GM12872 (cell line): ENCODE measurements around the gene SERPINI1.

ENCODE experiments used
- TF ChIP-seq, protein P1 (sequence below): IDR thresholded peaks from 3 replicates; pipeline ENCODE4 v1.5.1; 2011; ENCODE audit warnings: low read depth, mild to moderate bottlenecking, low read length, moderate library complexity; ENCODE audit not compliant: insufficient read depth

SERPINI1 gene

DNA sequence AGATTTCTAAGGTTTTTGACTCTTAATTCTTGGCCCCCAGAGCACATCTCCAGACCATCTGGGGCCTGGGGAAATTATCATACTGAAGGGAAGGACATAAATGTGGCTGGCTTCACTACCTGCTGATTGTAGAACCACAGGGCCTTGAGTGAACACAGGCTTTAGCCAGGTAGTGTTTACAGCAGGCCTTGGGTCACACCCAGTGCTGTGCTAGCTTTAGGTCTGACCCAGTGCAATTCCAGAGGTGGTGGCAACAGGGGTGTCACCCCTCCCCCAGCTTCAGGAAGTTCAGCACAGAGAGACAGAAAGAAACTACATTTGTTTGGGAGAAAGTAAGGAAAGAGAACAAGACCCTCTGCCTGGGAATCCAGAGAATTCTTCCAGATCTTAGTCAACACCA lies 25.0 kb upstream of the SERPINI1 start:
- TF ChIP-seq, protein P1, sequence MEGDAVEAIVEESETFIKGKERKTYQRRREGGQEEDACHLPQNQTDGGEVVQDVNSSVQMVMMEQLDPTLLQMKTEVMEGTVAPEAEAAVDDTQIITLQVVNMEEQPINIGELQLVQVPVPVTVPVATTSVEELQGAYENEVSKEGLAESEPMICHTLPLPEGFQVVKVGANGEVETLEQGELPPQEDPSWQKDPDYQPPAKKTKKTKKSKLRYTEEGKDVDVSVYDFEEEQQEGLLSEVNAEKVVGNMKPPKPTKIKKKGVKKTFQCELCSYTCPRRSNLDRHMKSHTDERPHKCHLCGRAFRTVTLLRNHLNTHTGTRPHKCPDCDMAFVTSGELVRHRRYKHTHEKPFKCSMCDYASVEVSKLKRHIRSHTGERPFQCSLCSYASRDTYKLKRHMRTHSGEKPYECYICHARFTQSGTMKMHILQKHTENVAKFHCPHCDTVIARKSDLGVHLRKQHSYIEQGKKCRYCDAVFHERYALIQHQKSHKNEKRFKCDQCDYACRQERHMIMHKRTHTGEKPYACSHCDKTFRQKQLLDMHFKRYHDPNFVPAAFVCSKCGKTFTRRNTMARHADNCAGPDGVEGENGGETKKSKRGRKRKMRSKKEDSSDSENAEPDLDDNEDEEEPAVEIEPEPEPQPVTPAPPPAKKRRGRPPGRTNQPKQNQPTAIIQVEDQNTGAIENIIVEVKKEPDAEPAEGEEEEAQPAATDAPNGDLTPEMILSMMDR: no peak

DNA sequence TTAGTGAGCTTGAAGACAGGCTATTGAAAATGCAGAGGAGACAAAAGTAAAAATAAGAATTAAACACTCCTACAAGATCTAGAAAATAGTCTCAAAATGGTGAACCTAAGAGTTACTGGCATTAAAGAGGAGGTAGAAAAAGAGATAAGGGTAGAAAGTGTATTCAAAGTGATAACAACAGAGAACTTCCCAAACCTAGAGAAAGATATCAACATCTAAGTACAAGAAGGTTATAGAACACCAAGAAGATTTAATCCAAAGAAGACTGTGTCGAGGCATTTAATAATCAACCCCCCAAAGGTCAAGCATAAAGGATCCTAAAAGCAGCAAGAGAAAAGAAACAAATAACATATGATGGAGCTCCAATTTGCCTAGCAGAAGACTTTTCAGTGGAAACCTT lies 24.1 kb upstream of the SERPINI1 start:
- TF ChIP-seq, protein P1: no peak

DNA sequence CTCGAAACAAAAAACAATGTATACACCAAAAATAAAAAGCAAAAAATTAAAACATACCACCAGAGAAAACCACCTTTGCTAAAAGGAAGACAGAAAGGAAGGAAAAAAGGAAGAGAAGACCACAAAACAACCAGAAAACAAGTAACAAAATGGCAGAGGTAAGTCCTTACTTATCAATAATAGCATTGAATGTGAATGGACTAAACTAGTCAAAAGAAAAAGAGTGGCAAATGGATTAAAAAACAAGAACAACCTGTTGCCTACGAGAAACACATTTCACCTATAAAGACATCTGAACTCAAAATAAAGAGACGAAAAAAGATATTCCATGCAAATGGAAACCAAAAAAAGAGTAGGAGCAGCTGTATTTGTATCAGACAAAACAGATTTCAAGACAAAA lies 23.1 kb upstream of the SERPINI1 start:
- TF ChIP-seq, protein P1: no peak

DNA sequence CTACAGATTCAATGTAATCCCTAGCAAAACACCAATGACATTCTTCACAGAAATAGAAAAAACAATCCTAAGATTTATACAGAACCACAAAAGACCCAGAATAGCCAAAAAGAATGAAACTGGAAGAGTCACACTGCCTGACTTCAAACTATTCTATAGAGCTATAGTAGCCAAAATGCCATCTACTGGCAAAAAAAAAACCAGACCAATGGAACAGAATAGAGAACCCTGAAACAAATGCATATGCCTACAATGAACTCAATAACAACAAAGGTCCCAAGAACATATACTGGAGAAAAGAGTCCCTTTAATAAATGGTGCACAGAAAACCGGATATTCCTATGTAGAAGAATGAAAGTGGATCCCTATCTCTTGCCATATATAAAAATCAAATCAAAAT lies 20.6 kb upstream of the SERPINI1 start:
- TF ChIP-seq, protein P1: 0 out of 3 replicates have a peak, but pooled peaks have one; percentile 3

DNA sequence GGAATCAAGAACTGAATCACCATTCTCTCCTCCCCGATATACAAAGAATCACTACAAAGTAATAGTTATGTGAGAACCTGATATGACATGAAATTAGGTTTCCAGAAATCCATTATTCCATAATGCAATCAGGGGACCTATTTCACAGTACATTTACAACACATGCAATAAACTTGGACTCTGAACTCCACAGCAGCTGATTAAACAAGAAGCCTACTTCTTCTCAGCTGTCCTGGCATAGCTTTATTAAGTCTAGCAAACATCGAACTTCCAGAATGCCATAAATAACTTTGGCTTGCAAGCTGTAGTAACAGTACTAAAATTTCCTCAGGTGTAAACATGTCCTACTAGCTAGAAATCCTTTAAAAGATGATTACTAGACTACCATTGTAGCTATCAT lies 18.6 kb upstream of the SERPINI1 start:
- TF ChIP-seq, protein P1: no peak

DNA sequence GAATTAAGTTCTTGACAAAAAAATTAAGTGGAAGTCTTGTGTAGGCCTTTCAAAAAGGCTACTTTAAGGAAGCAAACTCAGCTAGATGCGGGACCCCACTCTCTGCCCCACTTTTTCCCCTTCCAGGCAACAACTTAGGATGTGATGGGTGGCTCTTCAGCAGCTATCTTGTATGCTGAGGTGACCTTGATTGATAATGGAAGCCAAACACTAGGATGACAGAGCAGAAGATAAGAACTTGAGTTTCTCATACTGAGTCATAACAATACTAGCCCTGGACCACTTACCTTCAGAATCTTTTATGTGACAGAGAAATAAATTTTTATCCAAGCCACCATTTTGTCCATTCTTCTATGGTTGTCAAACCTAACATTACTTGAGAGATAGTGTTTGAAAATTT lies 16.9 kb upstream of the SERPINI1 start:
- TF ChIP-seq, protein P1: no peak

DNA sequence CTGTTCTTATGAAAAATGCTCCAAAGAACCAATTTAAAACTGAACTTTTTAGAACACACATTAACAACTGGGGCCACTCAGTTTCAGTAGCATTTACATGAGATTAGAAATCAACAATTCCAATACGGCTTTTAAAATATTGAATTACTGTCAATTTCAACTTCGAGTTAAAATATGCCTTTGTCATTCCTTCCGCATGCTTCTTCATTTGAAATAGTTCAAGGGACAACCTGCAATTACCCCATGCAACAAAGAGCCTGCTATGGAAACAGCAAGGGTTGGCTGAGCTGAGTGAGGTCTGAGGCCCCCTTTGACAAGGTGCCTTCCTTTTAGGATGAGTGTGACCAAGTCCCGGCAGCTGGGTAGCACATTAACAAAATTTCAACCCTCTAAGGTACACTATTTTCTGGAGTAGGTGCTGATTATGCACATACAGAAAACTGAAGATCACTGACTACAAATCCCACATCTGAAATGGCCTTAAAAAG lies 12.5 kb upstream of the SERPINI1 start:
- TF ChIP-seq, protein P1: no peak

DNA sequence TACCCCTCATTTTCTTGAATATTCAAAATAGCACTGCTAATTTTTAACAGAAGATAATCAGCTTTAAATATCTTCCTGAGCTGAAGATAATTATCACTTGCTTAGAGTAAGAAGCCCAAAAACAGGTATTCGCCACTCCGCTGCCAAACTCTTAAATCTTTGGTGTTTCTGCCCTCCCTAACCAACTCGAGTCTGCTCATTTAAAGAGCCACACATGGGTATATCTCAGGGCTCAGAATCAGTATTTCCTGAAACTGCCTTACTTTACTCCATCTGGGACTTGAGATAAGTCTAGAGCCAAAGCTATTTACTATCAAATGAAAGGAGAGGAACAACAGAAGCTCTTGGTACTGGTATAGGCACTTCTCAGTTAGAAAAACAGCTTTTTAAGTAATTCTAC lies 11.6 kb upstream of the SERPINI1 start:
- TF ChIP-seq, protein P1: no peak
